ENCODE measurements around the gene FXYD6.

DNA sequence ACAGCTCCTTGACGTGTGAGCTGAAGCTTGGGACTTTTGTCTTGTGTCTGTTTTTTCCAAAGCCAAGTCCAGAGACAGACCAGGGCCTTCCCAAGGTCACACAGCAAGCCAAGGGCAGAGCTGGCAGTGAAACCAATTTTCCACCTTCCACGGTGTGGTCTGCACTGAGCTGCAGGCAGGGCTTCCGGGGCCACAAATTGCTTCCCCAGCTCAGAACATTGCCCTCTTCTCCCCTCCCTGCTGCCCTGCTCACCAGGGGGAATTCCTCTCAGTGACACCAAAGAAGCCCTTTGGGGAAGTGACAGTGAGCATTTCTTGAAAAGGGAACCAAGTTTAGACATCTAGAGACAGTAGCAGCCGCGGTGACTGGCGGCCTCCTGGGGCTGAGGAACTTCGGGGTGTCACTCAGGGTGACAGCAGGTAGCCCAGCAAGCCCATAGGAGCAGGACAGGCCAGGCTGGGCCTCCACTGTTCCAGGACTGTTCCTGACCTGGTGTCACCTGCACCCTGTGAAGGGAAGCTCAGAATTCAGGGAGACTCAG, 61.1 kb downstream of the FXYD6 start:
- TF ChIP-seq, protein P1, sequence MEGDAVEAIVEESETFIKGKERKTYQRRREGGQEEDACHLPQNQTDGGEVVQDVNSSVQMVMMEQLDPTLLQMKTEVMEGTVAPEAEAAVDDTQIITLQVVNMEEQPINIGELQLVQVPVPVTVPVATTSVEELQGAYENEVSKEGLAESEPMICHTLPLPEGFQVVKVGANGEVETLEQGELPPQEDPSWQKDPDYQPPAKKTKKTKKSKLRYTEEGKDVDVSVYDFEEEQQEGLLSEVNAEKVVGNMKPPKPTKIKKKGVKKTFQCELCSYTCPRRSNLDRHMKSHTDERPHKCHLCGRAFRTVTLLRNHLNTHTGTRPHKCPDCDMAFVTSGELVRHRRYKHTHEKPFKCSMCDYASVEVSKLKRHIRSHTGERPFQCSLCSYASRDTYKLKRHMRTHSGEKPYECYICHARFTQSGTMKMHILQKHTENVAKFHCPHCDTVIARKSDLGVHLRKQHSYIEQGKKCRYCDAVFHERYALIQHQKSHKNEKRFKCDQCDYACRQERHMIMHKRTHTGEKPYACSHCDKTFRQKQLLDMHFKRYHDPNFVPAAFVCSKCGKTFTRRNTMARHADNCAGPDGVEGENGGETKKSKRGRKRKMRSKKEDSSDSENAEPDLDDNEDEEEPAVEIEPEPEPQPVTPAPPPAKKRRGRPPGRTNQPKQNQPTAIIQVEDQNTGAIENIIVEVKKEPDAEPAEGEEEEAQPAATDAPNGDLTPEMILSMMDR (IDR thresholded peaks at IDR 0.05): no peak
- TF ChIP-seq POLR2A (IDR thresholded peaks at IDR 0.05): no peak

Data from adrenal gland (tissue), 5 donors.